ENCODE data around the gene PLEKHG5.
A peak's percentile ranks its signal among the peaks of the same experiment; 100 is the strongest.

The PLEKHG5 gene

GRCh38 chr1:6500544-6501278, 9.2 kb upstream of the PLEKHG5 start:
- H3K79me2 ChIP-seq (ENCODE audit: low read length), result no peaks in the 10 kb centered on the region
- no peak overlapping the region for H3K9ac ChIP-seq (ENCODE audit: low read length)
- H3K4me1 ChIP-seq (ENCODE audit: low read length), result peaks cover 3% of the 10 kb centered on the region; the same call in 1 of the 2 replicates
- H3K27ac ChIP-seq (ENCODE audit: low read length), result no peak overlapping the region
- no peaks in the 10 kb centered on the region for H3K9me3 ChIP-seq (ENCODE audit: insufficient read depth, low read length)
- H3K27me3 ChIP-seq (ENCODE audit: low read depth, low read length), result peaks cover 15% of the 10 kb centered on the region
- H2AFZ ChIP-seq (ENCODE audit: low read depth, low read length), result no peak overlapping the region
- TF ChIP-seq CTCF (IDR thresholded peaks at IDR 0.05; ENCODE audit: low read depth, low read length) (no peak), EZH2phosphoT487 (IDR thresholded peaks at IDR 0.05; ENCODE audit: low read depth) (no peak)
- no peak overlapping the region for H3K4me3 ChIP-seq (ENCODE audit: low read length)
- no peak overlapping the region for H3K4me2 ChIP-seq (ENCODE audit: low read length)
- H3K36me3 ChIP-seq (replicated peaks; ENCODE audit: low read depth, low read length), result no peaks in the 10 kb centered on the region
- H4K20me1 ChIP-seq (ENCODE audit: insufficient read depth, low read length), result no peaks in the 10 kb centered on the region

- Histone ChIP-seq H3K79me2 (ENCODE audit: low read length) (no peaks in the 10 kb centered on the region), H2AFZ (ENCODE audit: low read depth, low read length) (no peak overlapping the region), H3K4me1 (ENCODE audit: low read length) (peaks cover 3% of the 10 kb centered on the region; the same call in 1 of the 2 replicates), H3K27me3 (ENCODE audit: low read depth, low read length) (peaks cover 15% of the 10 kb centered on the region), H3K27ac (ENCODE audit: low read length) (no peak overlapping the region), H3K9ac (ENCODE audit: low read length) (no peak overlapping the region), H4K20me1 (ENCODE audit: insufficient read depth, low read length) (no peaks in the 10 kb centered on the region), H3K9me3 (ENCODE audit: insufficient read depth, low read length) (no peaks in the 10 kb centered on the region), H3K36me3 (replicated peaks; ENCODE audit: low read depth, low read length) (no peaks in the 10 kb centered on the region), H3K4me3 (ENCODE audit: low read length) (no peak overlapping the region), H3K4me2 (ENCODE audit: low read length) (no peak overlapping the region)
- TF ChIP-seq EZH2phosphoT487 (IDR thresholded peaks at IDR 0.05; ENCODE audit: low read depth) (no peak), CTCF (IDR thresholded peaks at IDR 0.05; ENCODE audit: low read depth, low read length) (no peak)
These were observed 7.8 kb upstream of the PLEKHG5 start for GRCh38 chr1:6499296-6499695.

GRCh38 chr1:6498576-6499111, 7.2 kb upstream of the PLEKHG5 start:
- Histone ChIP-seq H3K36me3 (replicated peaks; ENCODE audit: low read depth, low read length) (no peaks in the 10 kb centered on the region), H3K27ac (ENCODE audit: low read length) (no peak overlapping the region), H3K9me3 (ENCODE audit: insufficient read depth, low read length) (no peaks in the 10 kb centered on the region), H3K4me3 (ENCODE audit: low read length) (no peak overlapping the region), H3K27me3 (ENCODE audit: low read depth, low read length) (peaks cover 15% of the 10 kb centered on the region), H3K79me2 (ENCODE audit: low read length) (no peaks in the 10 kb centered on the region), H4K20me1 (ENCODE audit: insufficient read depth, low read length) (no peaks in the 10 kb centered on the region), H3K4me1 (ENCODE audit: low read length) (peaks cover 3% of the 10 kb centered on the region; the same call in 1 of the 2 replicates), H2AFZ (ENCODE audit: low read depth, low read length) (no peak overlapping the region), H3K9ac (ENCODE audit: low read length) (no peak overlapping the region), H3K4me2 (ENCODE audit: low read length) (no peak overlapping the region)
- TF ChIP-seq EZH2phosphoT487 (IDR thresholded peaks at IDR 0.05; ENCODE audit: low read depth) (no peak), CTCF (IDR thresholded peaks at IDR 0.05; ENCODE audit: low read depth, low read length) (no peak)

DNA sequence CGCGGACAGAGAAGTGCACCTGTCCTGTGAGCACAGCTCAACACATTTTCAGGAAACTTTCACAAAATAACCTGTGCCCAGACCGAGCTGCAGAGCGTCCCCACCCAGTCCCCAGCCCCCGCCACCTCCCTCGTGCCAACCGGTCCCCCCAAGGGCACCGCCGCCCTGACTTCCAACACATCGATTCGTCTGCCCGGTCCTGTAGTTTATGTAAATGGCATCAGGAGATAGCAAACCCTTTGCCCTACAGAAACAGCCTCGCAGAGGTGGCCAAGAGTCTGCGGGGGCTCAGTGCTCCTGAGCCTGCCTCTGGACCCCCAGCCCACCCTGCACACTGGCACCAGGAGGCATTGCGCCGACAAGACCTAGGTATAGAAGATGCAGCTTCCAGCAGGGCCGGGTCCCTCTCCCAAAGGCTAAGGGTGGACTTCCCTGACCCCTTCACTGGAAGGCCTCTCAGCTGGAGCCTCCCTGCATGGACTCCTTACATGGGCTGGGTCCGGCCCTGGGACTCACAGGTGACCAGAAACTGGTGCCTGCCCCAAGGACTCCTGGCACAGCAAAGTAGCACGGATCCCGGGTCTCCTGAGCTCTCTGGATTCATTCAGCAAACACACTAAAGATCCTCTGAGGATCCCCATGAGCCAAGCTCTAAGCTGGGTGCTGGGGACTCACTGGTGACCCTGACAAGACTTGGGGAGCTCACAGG, 6.6 kb upstream of the PLEKHG5 start:
- TF ChIP-seq EZH2phosphoT487 (IDR thresholded peaks at IDR 0.05; ENCODE audit: low read depth), result no peak
- TF ChIP-seq CTCF (IDR thresholded peaks at IDR 0.05; ENCODE audit: low read depth, low read length), result no peak
- H3K79me2 ChIP-seq (ENCODE audit: low read length), result no peaks in the 10 kb centered on the region
- peak overlapping the region; percentile 93 for H3K4me2 ChIP-seq (ENCODE audit: low read length)
- no peak overlapping the region for H3K9ac ChIP-seq (ENCODE audit: low read length)
- peaks cover 15% of the 10 kb centered on the region for H3K27me3 ChIP-seq (ENCODE audit: low read depth, low read length)
- H3K27ac ChIP-seq (ENCODE audit: low read length), result no peak overlapping the region
- peaks cover 3% of the 10 kb centered on the region; the same call in 1 of the 2 replicates for H3K4me1 ChIP-seq (ENCODE audit: low read length)
- no peak overlapping the region for H2AFZ ChIP-seq (ENCODE audit: low read depth, low read length)
- H3K9me3 ChIP-seq (ENCODE audit: insufficient read depth, low read length), result no peaks in the 10 kb centered on the region
- H3K36me3 ChIP-seq (replicated peaks; ENCODE audit: low read depth, low read length), result no peaks in the 10 kb centered on the region
- no peaks in the 10 kb centered on the region for H4K20me1 ChIP-seq (ENCODE audit: insufficient read depth, low read length)
- peak overlapping the region; percentile 88 for H3K4me3 ChIP-seq (ENCODE audit: low read length)
